ENCODE data around the gene HOXD3. TPM values are rescaled to one million over a fixed set of nuclear protein-coding genes. Genes with fewer than 3 reads are reported as not detected.

HOXD3 gene
- total and polyA plus RNA-seq, 4 donors, result not detected

DNA sequence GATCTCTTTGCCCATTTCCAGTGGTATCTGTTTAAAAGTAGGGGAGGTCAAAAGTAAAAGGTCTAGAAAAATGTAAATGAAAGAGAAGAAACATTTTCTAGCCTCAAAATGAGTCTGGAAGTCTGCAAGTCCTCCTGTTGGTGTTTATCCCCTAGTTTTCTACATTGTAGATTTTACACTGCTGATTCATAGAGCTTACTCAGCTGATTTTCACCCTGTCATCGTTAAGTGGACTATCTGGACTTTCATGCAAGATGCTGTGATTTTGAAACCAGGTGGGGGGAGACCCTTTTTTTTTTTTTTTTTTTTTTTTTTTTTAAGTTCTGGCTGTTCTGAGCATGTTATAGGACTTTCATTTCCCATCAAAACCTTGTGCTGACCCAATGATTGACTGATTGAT lies 10.3 kb downstream of the HOXD3 start:
- H3K9me3 ChIP-seq (ENCODE audit: control insufficient read depth in 4 of 4, low read length in 3 of 4), result peaks cover 0 to 16% (median 0%) of the 10 kb centered on the region in 4 donors
- no peak overlapping the region for H3K4me3 ChIP-seq (ENCODE audit: low read depth in 1 of 3, low read length in 3 of 3)

DNA sequence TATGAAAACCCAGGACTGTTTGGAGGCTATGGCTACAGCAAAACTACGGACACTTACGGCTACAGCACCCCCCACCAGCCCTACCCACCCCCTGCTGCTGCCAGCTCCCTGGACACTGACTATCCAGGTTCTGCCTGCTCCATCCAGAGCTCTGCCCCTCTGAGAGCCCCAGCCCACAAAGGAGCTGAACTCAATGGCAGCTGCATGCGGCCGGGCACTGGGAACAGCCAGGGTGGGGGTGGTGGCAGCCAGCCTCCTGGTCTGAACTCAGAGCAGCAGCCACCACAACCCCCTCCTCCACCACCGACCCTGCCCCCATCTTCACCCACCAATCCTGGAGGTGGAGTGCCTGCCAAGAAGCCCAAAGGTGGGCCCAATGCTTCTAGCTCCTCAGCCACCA lies 12.1 kb downstream of the HOXD3 start:
- peaks cover 0 to 18% (median 0%) of the 10 kb centered on the region in 4 donors for H3K9me3 ChIP-seq (ENCODE audit: control insufficient read depth in 4 of 4, low read length in 3 of 4)
- H3K4me1 ChIP-seq (ENCODE audit: control insufficient read depth in 4 of 4, insufficient read depth in 4 of 4, low read length in 3 of 4), result peaks cover 0 to 11% (median 6%) of the 10 kb centered on the region in 4 donors
- H3K36me3 ChIP-seq (ENCODE audit: control insufficient read depth in 4 of 4, insufficient read depth in 3 of 4, low read depth in 1 of 4, low read length in 3 of 4), result no peaks in the 10 kb centered on the region
- no peak overlapping the region for H3K9ac ChIP-seq (ENCODE audit: low read depth in 1 of 2, low read length in 2 of 2)
- WGBS, result 64% methylated on average over 5 of the region's 5 CpGs
- H3K4me3 ChIP-seq (ENCODE audit: low read depth in 1 of 3, low read length in 3 of 3), result no peak overlapping the region
- peaks cover 8 to 28% (median 20%) of the 10 kb centered on the region in 4 donors for H3K27me3 ChIP-seq (ENCODE audit: control insufficient read depth in 4 of 4, insufficient read depth in 4 of 4, low read length in 3 of 4)
- no peak for DNase-seq (ENCODE audit: low spot score)
- H3K27ac ChIP-seq (ENCODE audit: low read depth in 1 of 2, low read length in 2 of 2), result no peak overlapping the region
- no peak for TF ChIP-seq RXRA (IDR thresholded peaks at IDR 0.05)
- TF ChIP-seq, protein P1, sequence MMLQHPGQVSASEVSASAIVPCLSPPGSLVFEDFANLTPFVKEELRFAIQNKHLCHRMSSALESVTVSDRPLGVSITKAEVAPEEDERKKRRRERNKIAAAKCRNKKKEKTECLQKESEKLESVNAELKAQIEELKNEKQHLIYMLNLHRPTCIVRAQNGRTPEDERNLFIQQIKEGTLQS (IDR thresholded peaks at IDR 0.05), result no peak
- no peak for TF ChIP-seq SP1 (IDR thresholded peaks at IDR 0.05)
- no peak for TF ChIP-seq HNF4G (IDR thresholded peaks at IDR 0.05)
- no peak for TF ChIP-seq NR2F2 (IDR thresholded peaks at IDR 0.05)
- TF ChIP-seq, protein P2, sequence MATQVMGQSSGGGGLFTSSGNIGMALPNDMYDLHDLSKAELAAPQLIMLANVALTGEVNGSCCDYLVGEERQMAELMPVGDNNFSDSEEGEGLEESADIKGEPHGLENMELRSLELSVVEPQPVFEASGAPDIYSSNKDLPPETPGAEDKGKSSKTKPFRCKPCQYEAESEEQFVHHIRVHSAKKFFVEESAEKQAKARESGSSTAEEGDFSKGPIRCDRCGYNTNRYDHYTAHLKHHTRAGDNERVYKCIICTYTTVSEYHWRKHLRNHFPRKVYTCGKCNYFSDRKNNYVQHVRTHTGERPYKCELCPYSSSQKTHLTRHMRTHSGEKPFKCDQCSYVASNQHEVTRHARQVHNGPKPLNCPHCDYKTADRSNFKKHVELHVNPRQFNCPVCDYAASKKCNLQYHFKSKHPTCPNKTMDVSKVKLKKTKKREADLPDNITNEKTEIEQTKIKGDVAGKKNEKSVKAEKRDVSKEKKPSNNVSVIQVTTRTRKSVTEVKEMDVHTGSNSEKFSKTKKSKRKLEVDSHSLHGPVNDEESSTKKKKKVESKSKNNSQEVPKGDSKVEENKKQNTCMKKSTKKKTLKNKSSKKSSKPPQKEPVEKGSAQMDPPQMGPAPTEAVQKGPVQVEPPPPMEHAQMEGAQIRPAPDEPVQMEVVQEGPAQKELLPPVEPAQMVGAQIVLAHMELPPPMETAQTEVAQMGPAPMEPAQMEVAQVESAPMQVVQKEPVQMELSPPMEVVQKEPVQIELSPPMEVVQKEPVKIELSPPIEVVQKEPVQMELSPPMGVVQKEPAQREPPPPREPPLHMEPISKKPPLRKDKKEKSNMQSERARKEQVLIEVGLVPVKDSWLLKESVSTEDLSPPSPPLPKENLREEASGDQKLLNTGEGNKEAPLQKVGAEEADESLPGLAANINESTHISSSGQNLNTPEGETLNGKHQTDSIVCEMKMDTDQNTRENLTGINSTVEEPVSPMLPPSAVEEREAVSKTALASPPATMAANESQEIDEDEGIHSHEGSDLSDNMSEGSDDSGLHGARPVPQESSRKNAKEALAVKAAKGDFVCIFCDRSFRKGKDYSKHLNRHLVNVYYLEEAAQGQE (IDR thresholded peaks at IDR 0.05), result no peak
- TF ChIP-seq GABPA (IDR thresholded peaks at IDR 0.05 in 1 of 2, conservative IDR thresholded peaks at IDR 0.05 in 1 of 2), result no peak
- TF ChIP-seq, protein P3, sequence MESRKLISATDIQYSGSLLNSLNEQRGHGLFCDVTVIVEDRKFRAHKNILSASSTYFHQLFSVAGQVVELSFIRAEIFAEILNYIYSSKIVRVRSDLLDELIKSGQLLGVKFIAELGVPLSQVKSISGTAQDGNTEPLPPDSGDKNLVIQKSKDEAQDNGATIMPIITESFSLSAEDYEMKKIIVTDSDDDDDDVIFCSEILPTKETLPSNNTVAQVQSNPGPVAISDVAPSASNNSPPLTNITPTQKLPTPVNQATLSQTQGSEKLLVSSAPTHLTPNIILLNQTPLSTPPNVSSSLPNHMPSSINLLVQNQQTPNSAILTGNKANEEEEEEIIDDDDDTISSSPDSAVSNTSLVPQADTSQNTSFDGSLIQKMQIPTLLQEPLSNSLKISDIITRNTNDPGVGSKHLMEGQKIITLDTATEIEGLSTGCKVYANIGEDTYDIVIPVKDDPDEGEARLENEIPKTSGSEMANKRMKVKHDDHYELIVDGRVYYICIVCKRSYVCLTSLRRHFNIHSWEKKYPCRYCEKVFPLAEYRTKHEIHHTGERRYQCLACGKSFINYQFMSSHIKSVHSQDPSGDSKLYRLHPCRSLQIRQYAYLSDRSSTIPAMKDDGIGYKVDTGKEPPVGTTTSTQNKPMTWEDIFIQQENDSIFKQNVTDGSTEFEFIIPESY (IDR thresholded peaks at IDR 0.05), result no peak
- no peak for TF ChIP-seq RAD21 (IDR thresholded peaks at IDR 0.05)
- TF ChIP-seq YY1 (IDR thresholded peaks at IDR 0.05), result no peak
- TF ChIP-seq JUND (IDR thresholded peaks at IDR 0.05), result no peak

More for the DNA sequence above, 10.3 kb downstream of the HOXD3 start:
- WGBS, result 46% methylated on average over 1 of the region's 1 CpG
- H3K27ac ChIP-seq (ENCODE audit: low read depth in 1 of 2, low read length in 2 of 2), result no peak overlapping the region
- no peak for TF ChIP-seq GABPA (IDR thresholded peaks at IDR 0.05 in 1 of 2, conservative IDR thresholded peaks at IDR 0.05 in 1 of 2)
- TF ChIP-seq, protein P2 (IDR thresholded peaks at IDR 0.05), result no peak
- no peak for TF ChIP-seq HNF4A (conservative IDR thresholded peaks at IDR 0.05)
- TF ChIP-seq TAF1 (conservative IDR thresholded peaks at IDR 0.05), result no peak
- TF ChIP-seq RXRA (IDR thresholded peaks at IDR 0.05), result no peak
- TF ChIP-seq, protein P4, sequence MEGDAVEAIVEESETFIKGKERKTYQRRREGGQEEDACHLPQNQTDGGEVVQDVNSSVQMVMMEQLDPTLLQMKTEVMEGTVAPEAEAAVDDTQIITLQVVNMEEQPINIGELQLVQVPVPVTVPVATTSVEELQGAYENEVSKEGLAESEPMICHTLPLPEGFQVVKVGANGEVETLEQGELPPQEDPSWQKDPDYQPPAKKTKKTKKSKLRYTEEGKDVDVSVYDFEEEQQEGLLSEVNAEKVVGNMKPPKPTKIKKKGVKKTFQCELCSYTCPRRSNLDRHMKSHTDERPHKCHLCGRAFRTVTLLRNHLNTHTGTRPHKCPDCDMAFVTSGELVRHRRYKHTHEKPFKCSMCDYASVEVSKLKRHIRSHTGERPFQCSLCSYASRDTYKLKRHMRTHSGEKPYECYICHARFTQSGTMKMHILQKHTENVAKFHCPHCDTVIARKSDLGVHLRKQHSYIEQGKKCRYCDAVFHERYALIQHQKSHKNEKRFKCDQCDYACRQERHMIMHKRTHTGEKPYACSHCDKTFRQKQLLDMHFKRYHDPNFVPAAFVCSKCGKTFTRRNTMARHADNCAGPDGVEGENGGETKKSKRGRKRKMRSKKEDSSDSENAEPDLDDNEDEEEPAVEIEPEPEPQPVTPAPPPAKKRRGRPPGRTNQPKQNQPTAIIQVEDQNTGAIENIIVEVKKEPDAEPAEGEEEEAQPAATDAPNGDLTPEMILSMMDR (IDR thresholded peaks at IDR 0.05; ENCODE audit: low read depth, low read length, missing input control), result no peak
- TF ChIP-seq JUND (IDR thresholded peaks at IDR 0.05), result no peak
- no peak for TF ChIP-seq YY1 (IDR thresholded peaks at IDR 0.05)
- TF ChIP-seq EGR1 (IDR thresholded peaks at IDR 0.05; ENCODE audit: low read depth in 2 of 2), result no peak
- TF ChIP-seq RAD21 (IDR thresholded peaks at IDR 0.05), result no peak
- no peak for TF ChIP-seq SP1 (IDR thresholded peaks at IDR 0.05)
- TF ChIP-seq FOXA2 (IDR thresholded peaks at IDR 0.05), result no peak
- TF ChIP-seq HNF4G (IDR thresholded peaks at IDR 0.05), result no peak
- TF ChIP-seq, protein P5, sequence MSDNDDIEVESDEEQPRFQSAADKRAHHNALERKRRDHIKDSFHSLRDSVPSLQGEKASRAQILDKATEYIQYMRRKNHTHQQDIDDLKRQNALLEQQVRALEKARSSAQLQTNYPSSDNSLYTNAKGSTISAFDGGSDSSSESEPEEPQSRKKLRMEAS (IDR thresholded peaks at IDR 0.05), result no peak
- no peak for TF ChIP-seq FOXA1 (IDR thresholded peaks at IDR 0.05)
- TF ChIP-seq, protein P1 (IDR thresholded peaks at IDR 0.05), result no peak
- no peak for DNase-seq (ENCODE audit: low spot score)
- H3K36me3 ChIP-seq (ENCODE audit: control insufficient read depth in 4 of 4, insufficient read depth in 3 of 4, low read depth in 1 of 4, low read length in 3 of 4), result no peaks in the 10 kb centered on the region
- no peak overlapping the region for H3K9ac ChIP-seq (ENCODE audit: low read depth in 1 of 2, low read length in 2 of 2)
- peaks cover 0 to 11% (median 6%) of the 10 kb centered on the region in 4 donors for H3K4me1 ChIP-seq (ENCODE audit: control insufficient read depth in 4 of 4, insufficient read depth in 4 of 4, low read length in 3 of 4)
- peaks cover 8 to 30% (median 21%) of the 10 kb centered on the region in 4 donors for H3K27me3 ChIP-seq (ENCODE audit: control insufficient read depth in 4 of 4, insufficient read depth in 4 of 4, low read length in 3 of 4)

Measured in liver (tissue), 9 donors.